Adrenal gland (tissue), 5 donors: ENCODE results near the gene SLC9C2.

Source experiments
- CTCF ChIP-seq, 6 experiments: fragments of 450-650 bp in 4 of 6; fragments of 200-600 bp in 2 of 6; sonication (generic) in 1 of 6; IDR thresholded peaks; 1 replicate in 5 of 6; 2 replicates in 1 of 6; pipeline versions ENCODE4 v1.5.1 to v1.8.0; 2016 to 2021; ENCODE audit warnings: antibody characterized with exemption in 6 of 6, mild to moderate bottlenecking in 2 of 6, moderate library complexity in 1 of 6
- POLR2A ChIP-seq, 2 donors: fragments of 450-650 bp; IDR thresholded peaks; one replicate each; pipeline ENCODE4 v1.6.1; 2017; ENCODE audit warnings: antibody characterized with exemption in 2 of 2, mild to moderate bottlenecking in 2 of 2, moderate library complexity in 1 of 2
- donor health status: DM: no; HTN: no; CAD: no.

- TF ChIP-seq CTCF (IDR thresholded peaks at IDR 0.05) (no peak), POLR2A (IDR thresholded peaks at IDR 0.05) (no peak)
Measured at GRCh38 chr1:173646656-173647055, 43.8 kb upstream of the SLC9C2 start.
